ENCODE results near the gene EEF1G. TPM values are rescaled to one million over a fixed set of nuclear protein-coding genes. Genes with fewer than 3 reads are reported as not detected.
A peak's percentile ranks its signal among the peaks of the same experiment; 100 is the strongest.
"Not testable (repeated sequence)": the region's sequence is repeated elsewhere in the genome, so short reads cannot be mapped to it uniquely, and the experiment has no call there.

The EEF1G gene, protein sequence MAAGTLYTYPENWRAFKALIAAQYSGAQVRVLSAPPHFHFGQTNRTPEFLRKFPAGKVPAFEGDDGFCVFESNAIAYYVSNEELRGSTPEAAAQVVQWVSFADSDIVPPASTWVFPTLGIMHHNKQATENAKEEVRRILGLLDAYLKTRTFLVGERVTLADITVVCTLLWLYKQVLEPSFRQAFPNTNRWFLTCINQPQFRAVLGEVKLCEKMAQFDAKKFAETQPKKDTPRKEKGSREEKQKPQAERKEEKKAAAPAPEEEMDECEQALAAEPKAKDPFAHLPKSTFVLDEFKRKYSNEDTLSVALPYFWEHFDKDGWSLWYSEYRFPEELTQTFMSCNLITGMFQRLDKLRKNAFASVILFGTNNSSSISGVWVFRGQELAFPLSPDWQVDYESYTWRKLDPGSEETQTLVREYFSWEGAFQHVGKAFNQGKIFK
- 907 TPM for total RNA-seq
- long read RNA-seq, transcript EEF1G-203 (9 exons, 2,496 nt) = minor isoform, 6 of 767 reads
- long read RNA-seq, transcript EEF1G-201 (10 exons, 1,523 nt) = major isoform, 749 of 767 reads
- long read RNA-seq, partial matches to known transcripts = 8 of 767 reads
- long read RNA-seq, other reads (novel, unspliced or antisense) = 4 of 767 reads

DNA sequence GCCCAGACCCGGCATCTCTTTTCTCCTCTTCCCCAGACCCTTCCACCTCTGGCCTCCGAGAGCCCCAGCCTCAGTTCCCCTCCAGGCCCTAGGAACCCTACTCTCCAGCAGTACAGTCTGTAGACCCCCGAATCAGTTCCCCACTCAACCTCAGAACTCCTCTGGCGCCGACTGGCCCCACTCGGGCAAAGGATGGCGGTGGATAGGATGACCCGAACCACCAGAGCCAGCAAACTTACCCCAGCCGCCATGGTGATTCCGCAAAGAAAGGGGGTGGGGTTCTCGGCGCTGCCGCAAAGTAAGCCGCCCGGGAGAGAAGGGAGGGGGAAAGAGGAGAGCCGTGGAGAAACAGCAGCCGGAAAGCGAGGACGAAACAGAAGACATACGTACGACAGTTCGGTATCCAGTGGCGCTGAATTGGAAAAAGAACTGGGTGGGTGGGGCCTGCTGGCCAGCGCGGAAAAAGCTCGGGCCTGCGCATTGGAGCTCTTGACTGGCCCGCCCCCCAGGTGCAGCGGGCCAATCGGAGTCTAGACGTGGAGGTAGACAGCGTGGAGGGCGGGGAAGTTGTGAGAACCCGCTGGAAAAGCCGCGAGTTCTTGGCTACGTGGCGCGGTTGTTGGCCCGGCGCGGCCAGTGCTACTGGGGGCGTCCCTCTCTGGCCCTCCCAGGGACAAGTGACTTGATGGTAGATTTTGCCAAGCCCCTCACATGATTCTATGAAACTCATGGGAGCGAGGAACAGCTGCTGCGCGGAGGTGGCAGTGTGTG lies at the start of gene EEF1G:
Gene EEF1G, minus strand, starts transcription at position 300 of the 771 bp plus-strand sequence. Its CDS starts 49 bp downstream, at position 251.
- DNase-seq (ENCODE audit: missing footprints) (peak; percentile 98), ATAC-seq (peak; percentile 98)
- intact Hi-C loops (cut with DNase I) = no loop called here

DNA sequence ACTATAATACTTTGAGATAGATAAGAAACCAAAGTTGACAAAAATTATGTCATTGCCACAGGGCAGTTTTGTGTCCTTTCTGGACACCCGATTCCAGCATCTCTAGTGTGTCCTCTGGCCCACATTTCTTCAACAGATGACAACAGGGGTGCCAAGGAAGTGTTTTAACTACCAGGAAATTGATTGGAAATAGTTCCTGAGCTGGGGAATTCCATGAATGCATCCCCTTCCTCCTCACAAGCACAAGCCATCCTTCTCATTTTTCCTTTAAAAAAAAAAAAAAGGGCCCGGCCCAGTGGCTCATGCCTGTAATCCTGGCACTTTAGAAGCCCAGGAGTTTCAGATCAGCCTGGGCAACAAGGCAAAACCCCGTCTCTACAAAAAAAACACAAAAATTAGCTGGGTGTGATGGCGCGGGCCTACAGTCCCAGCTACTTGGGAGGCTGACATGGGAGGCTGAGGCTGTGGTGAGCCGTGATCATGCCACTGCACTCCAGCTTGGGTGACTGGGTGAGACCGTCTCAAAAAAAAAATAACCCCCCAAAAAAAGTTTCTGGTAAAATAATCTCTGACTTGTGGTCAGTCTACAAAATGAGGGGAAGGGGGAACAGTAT lies 48.9 kb upstream of the EEF1G start:
- DNase-seq (ENCODE audit: missing footprints) = no peak
- ATAC-seq = no peak
- intact Hi-C loops (cut with DNase I) = loop anchor here (2.0 kb wide), 1 partner anchor 22 kb away; no protein-coding TSS in a partner anchor

- intact Hi-C loops (cut with DNase I) = loop anchor here (2.0 kb wide), 1 partner anchor 23 kb away; no protein-coding TSS in a partner anchor
- peak; percentile 99 for ATAC-seq
- peak; percentile 99 for DNase-seq (ENCODE audit: missing footprints)
Observed at GRCh38 chr11:62621567-62622470, 48.1 kb upstream of the EEF1G start, which contains the start of gene B3GAT3. Gene B3GAT3 (minus strand): TSS chr11:62621986. CDS start chr11:62621947, 39 bp downstream.

GRCh38 chr11:62621027-62621566 lies 47.4 kb upstream of the EEF1G start:
- intact Hi-C loops (cut with DNase I) = no loop called here
- ATAC-seq (no peak), DNase-seq (ENCODE audit: missing footprints) (no peak)

GRCh38 chr11:62616957-62617356 lies 43.3 kb upstream of the EEF1G start:
- DNase-seq (ENCODE audit: missing footprints); ATAC-seq; intact Hi-C loops (cut with DNase I): not testable (repeated sequence)

- no peak for ATAC-seq
- intact Hi-C loops (cut with DNase I) = no loop called here
- DNase-seq (ENCODE audit: missing footprints) = no peak
Observed at GRCh38 chr11:62615521-62615920, 41.8 kb upstream of the EEF1G start.

- DNase-seq (ENCODE audit: missing footprints) (no peak), ATAC-seq (no peak)
- intact Hi-C loops (cut with DNase I) = loop anchor here (5.0 kb wide), 1 partner anchor 48 kb away; no protein-coding TSS in a partner anchor
Observed at GRCh38 chr11:62614275-62614674, 40.6 kb upstream of the EEF1G start.

DNA sequence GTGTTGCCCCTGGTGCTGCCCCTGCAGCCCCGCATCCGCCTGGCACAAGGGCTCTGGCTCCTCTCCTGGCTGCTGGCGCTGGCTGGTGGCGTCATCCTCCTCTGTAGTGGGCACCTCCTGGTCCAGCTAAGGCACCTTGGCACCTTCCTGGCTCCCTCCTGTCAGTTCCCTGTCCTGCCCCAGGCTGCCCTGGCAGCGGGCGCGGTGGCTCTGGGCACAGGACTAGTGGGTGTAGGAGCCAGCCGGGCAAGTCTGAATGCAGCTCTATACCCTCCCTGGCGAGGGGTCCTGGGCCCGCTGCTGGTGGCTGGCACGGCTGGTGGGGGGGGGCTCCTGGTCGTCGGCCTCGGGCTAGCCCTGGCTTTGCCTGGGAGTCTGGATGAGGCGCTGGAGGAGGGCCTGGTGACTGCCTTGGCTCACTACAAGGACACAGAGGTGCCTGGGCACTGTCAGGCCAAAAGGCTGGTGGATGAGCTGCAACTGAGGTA lies 39.6 kb upstream of the EEF1G start:
- intact Hi-C loops (cut with DNase I) = loop anchor here (5.0 kb wide), 1 partner anchor 49 kb away; no protein-coding TSS in a partner anchor
- DNase-seq (ENCODE audit: missing footprints) = no peak

GRCh38 chr11:62612366-62613290 lies 38.9 kb upstream of the EEF1G start, which contains the start of the genes EML3 and ROM1:
Gene EML3 (minus strand): TSS chr11:62612775. CDS start chr11:62612457, 318 bp downstream.
Gene ROM1 (plus strand): TSS chr11:62613257. CDS start chr11:62613282, 25 bp downstream.
- peak; percentile 90 for ATAC-seq
- DNase-seq (ENCODE audit: missing footprints) = peak; percentile 94
- intact Hi-C loops (cut with DNase I) = loop anchor here (5.0 kb wide), 1 partner anchor 50 kb away; no protein-coding TSS in a partner anchor

More for the DNA sequence above, 39.6 kb upstream of the EEF1G start:
- no peak for ATAC-seq

DNA sequence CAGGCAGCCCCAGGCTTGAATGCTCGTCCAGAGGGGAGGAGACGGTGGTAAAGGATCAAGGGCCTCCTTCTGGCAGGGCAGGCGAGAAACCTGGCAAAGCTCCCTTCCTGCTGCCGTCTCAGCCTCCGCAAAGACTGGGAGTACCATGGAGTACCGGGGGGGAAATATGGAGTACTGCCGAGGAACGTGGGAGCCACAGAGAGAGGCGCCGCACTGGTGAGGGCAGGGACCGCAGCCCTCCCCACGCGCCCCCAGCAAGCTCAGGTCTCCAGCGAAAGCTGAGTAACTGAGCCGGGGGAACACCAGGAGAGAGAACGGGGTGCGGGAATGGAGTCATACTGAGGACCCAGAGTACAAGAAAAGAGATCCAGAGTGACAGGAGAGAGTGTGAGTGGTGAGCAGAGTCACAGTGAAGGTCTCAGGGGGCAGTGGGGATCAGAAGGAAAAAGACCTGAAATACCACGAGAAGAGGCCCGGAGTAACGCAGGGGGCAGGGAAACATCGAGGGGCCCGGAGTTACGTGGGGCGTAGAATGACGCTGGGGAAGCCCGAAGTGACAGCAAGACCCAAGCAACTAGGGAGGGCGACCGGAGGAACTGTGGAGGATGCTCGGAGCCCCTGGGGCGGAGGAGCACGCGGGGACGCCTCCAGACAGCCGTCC lies 38.1 kb upstream of the EEF1G start:
- intact Hi-C loops (cut with DNase I) = loop anchor here (5.0 kb wide), 1 partner anchor 50 kb away; no protein-coding TSS in a partner anchor
- DNase-seq (ENCODE audit: missing footprints) (no peak), ATAC-seq (peak; percentile 11)

DNA sequence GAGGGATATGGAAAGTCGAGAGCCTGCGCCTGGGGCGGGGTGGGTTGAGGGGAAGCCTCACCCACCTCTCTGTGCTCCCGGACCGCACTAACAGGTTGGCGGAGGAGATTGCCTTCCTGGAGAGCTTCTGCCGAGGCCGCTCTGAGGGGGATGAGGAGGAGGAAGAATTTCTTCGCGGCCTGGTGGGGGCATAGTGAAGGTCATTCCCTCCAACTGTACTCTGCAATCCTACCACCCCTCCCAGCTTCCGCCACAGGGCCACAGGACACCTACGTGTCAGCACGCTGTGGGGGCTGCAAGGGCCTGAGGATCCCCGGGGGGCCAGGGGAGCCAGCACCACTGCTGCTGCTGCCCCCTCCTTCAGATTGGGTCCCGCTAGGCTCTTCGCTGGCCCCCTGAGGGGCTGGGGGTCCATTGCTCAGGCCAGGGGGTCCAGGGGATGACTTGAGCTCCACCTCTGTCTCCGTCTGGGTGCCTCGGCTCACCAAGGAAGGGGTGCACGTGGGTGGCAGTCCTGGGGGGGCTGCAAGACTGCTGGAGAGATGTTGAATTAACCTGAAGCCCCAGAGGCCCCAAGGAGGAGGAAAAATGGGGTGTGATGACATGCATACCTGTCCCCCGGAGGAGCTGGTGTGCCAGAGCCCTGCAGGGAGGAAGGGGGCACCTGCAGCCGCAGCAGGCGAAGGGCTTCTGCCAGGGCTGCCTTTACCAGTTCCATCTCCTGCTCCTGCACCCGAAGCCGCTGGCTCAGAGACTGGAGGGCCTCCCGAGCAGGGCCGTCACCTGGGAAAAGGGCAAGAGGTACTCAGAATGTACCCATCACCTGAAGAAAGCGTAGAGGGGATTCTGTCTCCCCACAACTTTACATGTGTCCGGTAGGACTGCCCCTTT lies 37.4 kb upstream of the EEF1G start:
- intact Hi-C loops (cut with DNase I) = loop anchor here (5.0 kb wide), 1 partner anchor 51 kb away; no protein-coding TSS in a partner anchor
- ATAC-seq = no peak
- DNase-seq (ENCODE audit: missing footprints) = no peak

DNA sequence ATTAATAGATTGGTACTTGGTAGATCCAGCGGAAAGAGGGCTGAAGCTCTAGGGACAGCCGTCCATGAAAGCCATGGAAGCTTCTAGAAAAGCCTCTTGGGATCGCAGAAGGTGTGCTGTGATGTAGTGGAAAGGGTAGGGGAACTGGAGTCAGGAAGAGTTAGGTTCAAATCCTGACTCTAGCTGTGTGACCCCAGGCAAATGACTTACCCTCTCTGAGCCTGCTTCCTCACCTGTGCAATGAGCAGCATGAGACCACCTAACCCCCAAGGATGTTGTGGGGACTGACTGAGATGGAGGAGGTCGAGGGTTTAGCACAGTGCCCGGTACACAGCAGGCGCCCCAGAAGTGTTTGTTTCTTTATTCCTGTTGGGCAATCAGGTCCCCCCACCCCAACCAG lies 36.7 kb upstream of the EEF1G start:
- no peak for ATAC-seq
- no peak for DNase-seq (ENCODE audit: missing footprints)
- intact Hi-C loops (cut with DNase I) = loop anchor here (5.0 kb wide), 1 partner anchor 52 kb away; no protein-coding TSS in a partner anchor

- ATAC-seq (no peak), DNase-seq (ENCODE audit: missing footprints) (no peak)
- intact Hi-C loops (cut with DNase I) = no loop called here
Observed at GRCh38 chr11:62608776-62609175, 35.1 kb upstream of the EEF1G start.

DNA sequence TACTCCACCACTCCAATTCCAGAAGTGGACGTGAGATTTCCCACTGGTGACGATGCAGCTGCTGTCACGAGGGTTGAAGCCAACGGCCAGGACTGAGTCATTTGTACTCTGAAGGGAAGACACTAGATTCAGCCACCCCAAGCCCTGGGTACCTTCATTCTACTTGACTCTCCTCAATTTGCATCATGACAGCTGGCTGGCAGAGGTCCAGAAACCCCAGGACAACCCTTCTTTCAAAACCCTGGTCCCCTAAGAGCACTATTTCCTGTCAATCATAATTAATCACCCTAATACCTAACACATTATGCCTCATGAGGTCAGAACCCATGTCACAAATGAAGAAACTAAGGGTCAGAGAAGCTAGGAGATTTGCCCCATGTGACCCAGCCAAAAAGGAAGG lies 34.0 kb upstream of the EEF1G start:
- no peak for DNase-seq (ENCODE audit: missing footprints)
- ATAC-seq = no peak
- intact Hi-C loops (cut with DNase I) = no loop called here

All from Right ventricle myocardium inferior (tissue), 1 donor.